CD14-positive monocyte (primary cell): Measurements from ENCODE around the gene SEZ6L. TPM values are rescaled to one million over a fixed set of nuclear protein-coding genes. Genes with fewer than 3 reads are reported as not detected.

ENCODE experiments used
- DNase-seq, 3 donors: peaks; one replicate each; pipeline ENCODE4 v3.0.0-alpha.2; 2011 to 2022
- H2AFZ ChIP-seq: 2 replicates; pipeline ENCODE4 v1.6.0; 2012; ENCODE audit warnings: mild to moderate bottlenecking, low read depth, low read length, inconsistent platforms; ENCODE audit not compliant: insufficient read depth, poor library complexity, severe bottlenecking
- H3K27ac ChIP-seq, 2 donors: 1 replicate in 1 of 2; 2 replicates in 1 of 2; pipeline ENCODE4 v1.5.1; 2012 to 2013; ENCODE audit warnings: low read length in 2 of 2, control low read depth in 1 of 2, inconsistent platforms in 1 of 2, low read depth in 1 of 2, mild to moderate bottlenecking in 1 of 2
- H3K27me3 ChIP-seq, 2 donors: one replicate each; pipeline versions ENCODE4 v1.6.0 to v1.6.1; 2011 to 2013; ENCODE audit warnings: low read length in 2 of 2; ENCODE audit not compliant: control insufficient read depth in 2 of 2, insufficient read depth in 2 of 2
- H3K36me3 ChIP-seq, 2 donors: replicated peaks in 1 of 2; 1 replicate in 1 of 2; 2 replicates in 1 of 2; pipeline versions ENCODE4 v1.5.1 to v1.6.1; 2012 to 2013; ENCODE audit warnings: low read length in 2 of 2, control low read depth in 1 of 2, inconsistent platforms in 1 of 2, mild to moderate bottlenecking in 1 of 2; ENCODE audit not compliant: insufficient read depth in 2 of 2, control insufficient read depth in 1 of 2
- H3K4me1 ChIP-seq, 2 donors: 1 replicate in 1 of 2; 2 replicates in 1 of 2; pipeline versions ENCODE4 v1.5.1 to v1.6.1; 2012 to 2013; ENCODE audit warnings: low read length in 2 of 2, control low read depth in 1 of 2, inconsistent platforms in 1 of 2, mild to moderate bottlenecking in 1 of 2, moderate library complexity in 1 of 2; ENCODE audit not compliant: insufficient read depth in 2 of 2, control insufficient read depth in 1 of 2
- H3K4me2 ChIP-seq: replicated peaks from 2 replicates; pipeline ENCODE3; 2012; ENCODE audit warnings: low read length, moderate library complexity, mild to moderate bottlenecking; ENCODE audit not compliant: poor library complexity, severe bottlenecking; ENCODE audit errors: extremely low read depth
- H3K4me3 ChIP-seq, 3 experiments: fragments of 200-600 bp in 1 of 3; sonication (generic) in 1 of 3; replicated peaks in 1 of 3; 1 replicate in 2 of 3; 2 replicates in 1 of 3; pipeline ENCODE4 v1.5.1; 2011 to 2013; ENCODE audit warnings: low read length in 3 of 3, mild to moderate bottlenecking in 3 of 3, control low read depth in 2 of 3, low read depth in 2 of 3, inconsistent platforms in 1 of 3, moderate library complexity in 1 of 3
- H3K79me2 ChIP-seq: 2 replicates; pipeline ENCODE4 v1.6.0; 2012; ENCODE audit warnings: mild to moderate bottlenecking, control low read depth, inconsistent platforms, low read length, moderate library complexity; ENCODE audit not compliant: insufficient read depth
- H3K9ac ChIP-seq: 2 replicates; pipeline ENCODE4 v1.6.0; 2017; ENCODE audit warnings: low read length, mild to moderate bottlenecking; ENCODE audit not compliant: insufficient read depth, poor library complexity, severe bottlenecking
- H3K9me3 ChIP-seq, 2 donors: replicated peaks in 1 of 2; 1 replicate in 1 of 2; 2 replicates in 1 of 2; pipeline versions ENCODE4 v1.5.1 to v1.6.1; 2012 to 2013; ENCODE audit warnings: low read length in 2 of 2, control low read depth in 1 of 2; ENCODE audit not compliant: control insufficient read depth in 1 of 2, insufficient read depth in 1 of 2
- H4K20me1 ChIP-seq: 2 replicates; pipeline ENCODE4 v1.6.0; 2012; ENCODE audit warnings: mild to moderate bottlenecking, low read length, control low read depth, moderate library complexity; ENCODE audit not compliant: insufficient read depth
- H3K27ac Mint-ChIP-seq, 7 donors: one replicate each; pipeline ENCODE4 v1.8.0; 2020; ENCODE audit warnings: mild to moderate bottlenecking in 7 of 7, mixed read lengths in 7 of 7, moderate library complexity in 6 of 7, inconsistent platforms in 2 of 7
- H3K27me3 Mint-ChIP-seq, 3 donors: one replicate each; pipeline ENCODE4 v1.8.0; 2021 to 2022; ENCODE audit warnings: low read depth in 3 of 3, mild to moderate bottlenecking in 3 of 3, mixed read lengths in 3 of 3, moderate library complexity in 3 of 3, inconsistent platforms in 1 of 3
- H3K36me3 Mint-ChIP-seq, 2 donors: one replicate each; pipeline ENCODE4 v1.8.0; 2020; ENCODE audit warnings: mixed read lengths in 2 of 2, inconsistent platforms in 1 of 2, mild to moderate bottlenecking in 1 of 2
- H3K4me1 Mint-ChIP-seq: one replicate; pipeline ENCODE4 v1.8.0; 2020; ENCODE audit warnings: mild to moderate bottlenecking, mixed read lengths
- H3K4me3 Mint-ChIP-seq, 2 donors: one replicate each; pipeline ENCODE4 v1.8.0; 2020; ENCODE audit warnings: mild to moderate bottlenecking in 2 of 2, mixed read lengths in 2 of 2, moderate library complexity in 1 of 2
- H3K9me3 Mint-ChIP-seq, 7 donors: one replicate each; pipeline ENCODE4 v1.8.0; 2020 to 2022; ENCODE audit warnings: mixed read lengths in 7 of 7, mild to moderate bottlenecking in 6 of 7, moderate library complexity in 6 of 7, inconsistent platforms in 2 of 7
- WGBS: methylation state at CpG from one replicate; pipeline ENCODE4 v1.1.5; 2013; ENCODE audit warnings: missing lambda C conversion rate; ENCODE audit not compliant: insufficient coverage; 5-methylcytosine and 5-hydroxymethylcytosine counted together
- intact Hi-C, 2 donors: fragments of 100-400 bp; cut with micrococcal nuclease; formaldehyde crosslinking; loops; one replicate each; pipeline versions ENCODE4 v1.15.0 to v1.15.1; 2023
- polyA plus RNA-seq, 3 donors: library from polyadenylated mRNA; depleted of rRNA in 1 of 3; unstranded in 2 of 3; stranded (reverse) in 1 of 3; fragments of 300-500 nt in 2 of 3; fragments of >200 nt in 1 of 3; fragmentation: Illumina TruSeq in 2 of 3; gene quantifications; 1 replicate in 2 of 3; 2 replicates in 1 of 3; pipeline ENCODE4 v1.2.3, GENCODE V29; 2012 to 2021
- TF ChIP-seq, protein P1 (sequence below): fragments of 200-600 bp; IDR thresholded peaks from one replicate; pipeline ENCODE4 v1.8.0; 2022; ENCODE audit warnings: antibody characterized with exemption, mild to moderate bottlenecking

The SEZ6L gene
- polyA plus RNA-seq, 3 donors: 0.43 to 2.8 (median 0.71) TPM

DNA sequence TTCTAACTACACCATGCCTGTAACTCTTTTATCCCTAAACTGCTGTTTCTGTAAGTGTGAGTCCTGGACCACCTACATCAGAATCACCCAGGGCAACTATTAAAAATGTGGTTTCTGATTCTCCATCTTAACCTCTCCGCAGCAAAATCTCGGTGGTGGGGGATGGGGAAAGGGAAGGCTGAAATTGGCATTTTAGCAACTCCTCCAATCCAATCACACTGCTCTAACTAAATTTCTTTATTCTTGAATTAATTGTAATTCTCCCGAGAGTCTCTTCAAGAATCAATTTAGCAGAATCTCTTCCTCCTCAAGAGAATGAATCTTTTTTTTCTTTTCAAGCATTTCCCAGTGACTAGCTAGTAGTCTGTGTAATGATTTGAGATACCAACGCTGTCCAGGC is 36.2 kb downstream of the SEZ6L start:
- Histone ChIP-seq H3K4me1 (no peaks in the 10 kb centered on the region), H3K4me3 (no peak overlapping the region), H2AFZ (no peak overlapping the region), H3K27ac (no peak overlapping the region), H4K20me1 (no peaks in the 10 kb centered on the region), H3K4me2 (no peak overlapping the region), H3K27me3 (peaks cover 0 to 4% of the 10 kb centered on the region in 2 donors), H3K9me3 (peaks cover 0 to 3% of the 10 kb centered on the region in 2 donors), H3K79me2 (no peaks in the 10 kb centered on the region), H3K36me3 (no peaks in the 10 kb centered on the region), H3K9ac (no peak overlapping the region)
- peaks cover 4 to 12% (median 7%) of the 10 kb centered on the region in 7 donors for H3K9me3 Mint-ChIP-seq
- H3K27me3 Mint-ChIP-seq: peaks cover 0 to 8% (median 6%) of the 10 kb centered on the region in 3 donors
- WGBS: no CpG with 5 or more reads among the region's 4 CpGs
- H3K4me3 Mint-ChIP-seq: no peak overlapping the region
- TF ChIP-seq, protein P1, sequence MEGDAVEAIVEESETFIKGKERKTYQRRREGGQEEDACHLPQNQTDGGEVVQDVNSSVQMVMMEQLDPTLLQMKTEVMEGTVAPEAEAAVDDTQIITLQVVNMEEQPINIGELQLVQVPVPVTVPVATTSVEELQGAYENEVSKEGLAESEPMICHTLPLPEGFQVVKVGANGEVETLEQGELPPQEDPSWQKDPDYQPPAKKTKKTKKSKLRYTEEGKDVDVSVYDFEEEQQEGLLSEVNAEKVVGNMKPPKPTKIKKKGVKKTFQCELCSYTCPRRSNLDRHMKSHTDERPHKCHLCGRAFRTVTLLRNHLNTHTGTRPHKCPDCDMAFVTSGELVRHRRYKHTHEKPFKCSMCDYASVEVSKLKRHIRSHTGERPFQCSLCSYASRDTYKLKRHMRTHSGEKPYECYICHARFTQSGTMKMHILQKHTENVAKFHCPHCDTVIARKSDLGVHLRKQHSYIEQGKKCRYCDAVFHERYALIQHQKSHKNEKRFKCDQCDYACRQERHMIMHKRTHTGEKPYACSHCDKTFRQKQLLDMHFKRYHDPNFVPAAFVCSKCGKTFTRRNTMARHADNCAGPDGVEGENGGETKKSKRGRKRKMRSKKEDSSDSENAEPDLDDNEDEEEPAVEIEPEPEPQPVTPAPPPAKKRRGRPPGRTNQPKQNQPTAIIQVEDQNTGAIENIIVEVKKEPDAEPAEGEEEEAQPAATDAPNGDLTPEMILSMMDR: no peak
- intact Hi-C loops: no loop called here
- DNase-seq: no peak
- H3K4me1 Mint-ChIP-seq: no peaks in the 10 kb centered on the region
- H3K27ac Mint-ChIP-seq: no peak overlapping the region
- H3K36me3 Mint-ChIP-seq: no peaks in the 10 kb centered on the region

DNA sequence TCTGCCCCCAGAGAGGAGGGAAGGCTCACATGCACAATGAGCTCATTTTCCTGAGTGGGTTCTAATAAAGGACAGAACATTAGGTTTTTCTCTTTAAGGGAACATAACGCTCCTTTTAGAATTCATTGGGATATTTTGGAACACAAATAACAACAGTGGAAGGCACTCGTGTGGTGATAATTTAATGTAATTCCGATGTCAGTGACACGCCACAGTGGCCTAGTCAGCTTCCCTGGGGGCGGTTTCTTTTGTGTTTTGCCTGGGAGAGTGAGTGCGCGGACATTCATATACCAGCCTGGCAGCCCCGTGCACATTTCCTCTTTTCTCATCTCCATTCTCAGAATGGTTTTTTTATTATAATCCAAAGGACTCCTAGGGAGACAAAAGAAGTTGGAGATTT is 41.1 kb downstream of the SEZ6L start:
- no peak overlapping the region for H3K4me3 Mint-ChIP-seq

More for the DNA sequence above, 41.1 kb downstream of the SEZ6L start:
- TF ChIP-seq, protein P1: no peak
- H2AFZ ChIP-seq: no peak overlapping the region
- H3K27ac ChIP-seq: no peak overlapping the region
- H3K4me2 ChIP-seq: no peak overlapping the region
- 59% methylated on average over 3 of the region's 8 CpGs for WGBS
- peaks cover 0 to 5% of the 10 kb centered on the region in 2 donors for H3K9me3 ChIP-seq
- H3K36me3 ChIP-seq: no peaks in the 10 kb centered on the region
- Mint-ChIP-seq H3K9me3 (peaks cover 5 to 13% (median 8%) of the 10 kb centered on the region in 7 donors), H3K27me3 (peaks cover 6 to 8% (median 6%) of the 10 kb centered on the region in 3 donors), H3K27ac (no peak overlapping the region), H3K4me1 (no peaks in the 10 kb centered on the region), H3K36me3 (no peaks in the 10 kb centered on the region)
- no peak overlapping the region for H3K4me3 ChIP-seq
- H3K79me2 ChIP-seq: no peaks in the 10 kb centered on the region
- peaks cover 0 to 2% of the 10 kb centered on the region in 2 donors for H3K27me3 ChIP-seq
- no peaks in the 10 kb centered on the region for H4K20me1 ChIP-seq
- no peaks in the 10 kb centered on the region for H3K4me1 ChIP-seq
- no peak for DNase-seq
- intact Hi-C loops: no loop called here
- no peak overlapping the region for H3K9ac ChIP-seq
